Colon (tissue), 2 donors: Measurements from ENCODE around the gene ACOXL.

ENCODE experiments used
- FAIRE-seq: peaks from 2 replicates; lab custom pipeline; 2012; peaks lifted over from hg19 to GRCh38; lab: Jason Lieb, UNC
- donor health status: control.
- donor health status: control.

ACOXL gene

GRCh38 chr2:110978756-110979470 lies 246.5 kb downstream of the ACOXL start:
- FAIRE-seq: no peak

- no peak for FAIRE-seq
Observed at GRCh38 chr2:110979471-110980338, 247.3 kb downstream of the ACOXL start.

GRCh38 chr2:110980339-110981062 lies 248.1 kb downstream of the ACOXL start:
- FAIRE-seq: no peak

GRCh38 chr2:110983133-110983532 lies 250.8 kb downstream of the ACOXL start:
- FAIRE-seq: no peak

GRCh38 chr2:110984694-110985490 lies 252.5 kb downstream of the ACOXL start:
- no peak for FAIRE-seq

GRCh38 chr2:110990440-110990839 lies 258.1 kb downstream of the ACOXL start:
- FAIRE-seq: no peak

- no peak for FAIRE-seq
Observed at GRCh38 chr2:110991911-110992310, 259.5 kb downstream of the ACOXL start.

- FAIRE-seq: no peak
Observed at GRCh38 chr2:110992886-110993285, 260.5 kb downstream of the ACOXL start.

- FAIRE-seq: no peak
Observed at GRCh38 chr2:110993557-110994231, 261.3 kb downstream of the ACOXL start.

GRCh38 chr2:110994250-110994961 lies 262.0 kb downstream of the ACOXL start:
- no peak for FAIRE-seq

- no peak for FAIRE-seq
Observed at GRCh38 chr2:110995911-110996310, 263.5 kb downstream of the ACOXL start.

- FAIRE-seq: no peak
Observed at GRCh38 chr2:110997331-110998045, 265.1 kb downstream of the ACOXL start.

- FAIRE-seq: no peak
Observed at GRCh38 chr2:110998311-110998710, 265.9 kb downstream of the ACOXL start.

- FAIRE-seq: no peak
Observed at GRCh38 chr2:110999626-111000025, 267.3 kb downstream of the ACOXL start.

GRCh38 chr2:111005307-111005706 lies 272.9 kb downstream of the ACOXL start:
- no peak for FAIRE-seq

GRCh38 chr2:111005821-111006220 lies 273.4 kb downstream of the ACOXL start:
- no peak for FAIRE-seq

GRCh38 chr2:111007757-111008688 lies 275.6 kb downstream of the ACOXL start:
- FAIRE-seq: peak; percentile 77

GRCh38 chr2:111011218-111011617 lies 278.8 kb downstream of the ACOXL start:
- no peak for FAIRE-seq
